ENCODE data around the gene ZNF107.

GRCh38 chr7:64638822-64639221 lies 27.1 kb upstream of the ZNF107 start:
- TF ChIP-seq CTCF (IDR thresholded peaks at IDR 0.05), result no peak
- TF ChIP-seq POLR2A (IDR thresholded peaks at IDR 0.05), result no peak

Data from tibial nerve (tissue), 3 donors.